Astrocyte (in vitro differentiated cells and primary cell): Measurements from ENCODE around the gene QRFP.

Source experiments
- EZH2 ChIP-seq: IDR thresholded peaks from 2 replicates; pipeline ENCODE4 v1.6.1; 2012; ENCODE audit warnings: mild to moderate bottlenecking, low read length, inconsistent platforms; ENCODE audit not compliant: insufficient read depth
- TF ChIP-seq, protein P1 (sequence below): IDR thresholded peaks from 2 replicates; pipeline ENCODE4 v1.5.1; 2011; ENCODE audit warnings: low read depth, mild to moderate bottlenecking, inconsistent platforms, low read length, moderate library complexity; ENCODE audit not compliant: insufficient read depth

DNA sequence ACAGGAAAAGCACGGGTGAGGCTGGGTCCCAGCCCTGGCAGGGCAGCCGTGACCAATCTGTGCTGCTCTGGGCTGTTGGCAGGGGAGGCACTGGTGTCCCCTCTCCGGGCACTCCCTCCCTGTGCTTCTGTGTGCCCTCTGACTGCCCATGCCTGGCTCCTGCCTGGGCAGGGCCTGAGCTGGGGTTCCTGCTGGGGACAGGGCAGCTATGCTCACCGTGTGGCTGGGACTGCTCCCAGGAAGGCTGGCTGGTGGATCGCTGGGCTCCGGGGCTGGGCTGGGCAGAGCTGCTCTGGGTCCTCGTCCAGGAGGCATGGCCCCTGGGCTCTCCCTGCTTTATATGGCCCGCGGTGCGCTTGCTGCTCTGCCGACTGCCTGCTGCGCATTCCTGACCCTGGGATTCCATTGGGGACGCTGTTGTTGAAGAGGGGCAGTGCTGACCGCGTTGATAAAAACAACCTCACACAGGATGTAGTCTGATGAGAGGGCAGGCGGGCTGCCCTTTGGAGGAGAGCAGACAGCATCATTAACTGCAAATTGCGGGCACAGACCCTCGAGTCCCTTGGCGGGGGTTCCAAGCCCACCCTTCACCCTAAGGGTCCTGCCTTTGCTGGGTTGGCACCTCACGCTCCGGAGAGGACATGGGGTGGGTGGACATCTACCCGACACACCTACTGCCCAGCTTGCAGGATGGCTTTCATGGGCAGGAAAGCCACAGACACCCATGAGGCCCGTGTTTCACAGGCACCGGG lies 955 bp downstream of the QRFP start:
- no peak for TF ChIP-seq EZH2
- TF ChIP-seq, protein P1, sequence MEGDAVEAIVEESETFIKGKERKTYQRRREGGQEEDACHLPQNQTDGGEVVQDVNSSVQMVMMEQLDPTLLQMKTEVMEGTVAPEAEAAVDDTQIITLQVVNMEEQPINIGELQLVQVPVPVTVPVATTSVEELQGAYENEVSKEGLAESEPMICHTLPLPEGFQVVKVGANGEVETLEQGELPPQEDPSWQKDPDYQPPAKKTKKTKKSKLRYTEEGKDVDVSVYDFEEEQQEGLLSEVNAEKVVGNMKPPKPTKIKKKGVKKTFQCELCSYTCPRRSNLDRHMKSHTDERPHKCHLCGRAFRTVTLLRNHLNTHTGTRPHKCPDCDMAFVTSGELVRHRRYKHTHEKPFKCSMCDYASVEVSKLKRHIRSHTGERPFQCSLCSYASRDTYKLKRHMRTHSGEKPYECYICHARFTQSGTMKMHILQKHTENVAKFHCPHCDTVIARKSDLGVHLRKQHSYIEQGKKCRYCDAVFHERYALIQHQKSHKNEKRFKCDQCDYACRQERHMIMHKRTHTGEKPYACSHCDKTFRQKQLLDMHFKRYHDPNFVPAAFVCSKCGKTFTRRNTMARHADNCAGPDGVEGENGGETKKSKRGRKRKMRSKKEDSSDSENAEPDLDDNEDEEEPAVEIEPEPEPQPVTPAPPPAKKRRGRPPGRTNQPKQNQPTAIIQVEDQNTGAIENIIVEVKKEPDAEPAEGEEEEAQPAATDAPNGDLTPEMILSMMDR = no peak
